WTC11 (cell line): ENCODE results near the gene MAP3K6.

ENCODE experiments used
- ATF6 ChIP-seq: sonication (generic); formaldehyde crosslinking; IDR thresholded peaks from 2 replicates; pipeline ENCODE4 v1.8.1; 2023; ENCODE audit warnings: mild to moderate bottlenecking, missing genetic modification reagents
- CTCF ChIP-seq: fragments of 200-600 bp; IDR thresholded peaks from 2 replicates; pipeline ENCODE4 v1.8.0; 2022; ENCODE audit warnings: antibody characterized with exemption
- NFATC4 ChIP-seq: fragments of 250-450 bp; sonication (Bioruptor Pico); IDR thresholded peaks from 2 replicates; pipeline ENCODE4 v1.9.0; 2021; ENCODE audit warnings: mild to moderate bottlenecking
- SP1 ChIP-seq: sonication (generic); formaldehyde crosslinking; conservative IDR thresholded peaks from 2 replicates; pipeline ENCODE4 v1.8.1; 2022; ENCODE audit warnings: missing genetic modification reagents
- STAT6 ChIP-seq: sonication (generic); formaldehyde crosslinking; conservative IDR thresholded peaks from 2 replicates; pipeline ENCODE4 v1.8.1; 2023; ENCODE audit warnings: mild to moderate bottlenecking, low read depth, missing genetic modification reagents, moderate library complexity
- TEAD4 ChIP-seq: sonication (generic); formaldehyde crosslinking; IDR thresholded peaks from 2 replicates; pipeline ENCODE4 v1.8.0; 2022; ENCODE audit warnings: mild to moderate bottlenecking, missing genetic modification reagents
- ZNF121 ChIP-seq: sonication (generic); formaldehyde crosslinking; IDR thresholded peaks from 2 replicates; pipeline ENCODE4 v1.8.0; 2023; ENCODE audit warnings: missing genetic modification reagents
- ZNF416 ChIP-seq: fragments of 250-450 bp; sonication (Bioruptor Pico); IDR thresholded peaks from 2 replicates; pipeline ENCODE4 v1.9.0; 2021; ENCODE audit warnings: mild to moderate bottlenecking, inconsistent platforms
- ZSCAN18 ChIP-seq: fragments of 250-450 bp; sonication (Bioruptor Pico); IDR thresholded peaks from 2 replicates; pipeline ENCODE4 v2.1.2; 2022; ENCODE audit warnings: mild to moderate bottlenecking, moderate library complexity

- no peak for TF ChIP-seq SP1 (CRISPR knock-in tag)
- TF ChIP-seq CTCF, result no peak
- no peak for TF ChIP-seq ZNF416
- TF ChIP-seq NFATC4 (CRISPR knock-in tag), result no peak
- TF ChIP-seq ZNF121 (CRISPR knock-in tag), result no peak
- no peak for TF ChIP-seq STAT6 (CRISPR knock-in tag)
- no peak for TF ChIP-seq ATF6 (CRISPR knock-in tag)
- TF ChIP-seq TEAD4 (CRISPR knock-in tag), result no peak
- TF ChIP-seq ZSCAN18, result no peak
These were observed 52.6 kb downstream of the MAP3K6 start for GRCh38 chr1:27314169-27314568.
